HG02938 (cell line): ENCODE measurements around the gene NOTCH1.

Experiments
- ATAC-seq: cut with Tn5 transposase; IDR thresholded peaks from one replicate; pipeline ENCODE4 v1.9.1; 2021; ENCODE audit warnings: mild to moderate bottlenecking, moderate library complexity; ENCODE audit not compliant: unreplicated experiment

Gene NOTCH1

DNA sequence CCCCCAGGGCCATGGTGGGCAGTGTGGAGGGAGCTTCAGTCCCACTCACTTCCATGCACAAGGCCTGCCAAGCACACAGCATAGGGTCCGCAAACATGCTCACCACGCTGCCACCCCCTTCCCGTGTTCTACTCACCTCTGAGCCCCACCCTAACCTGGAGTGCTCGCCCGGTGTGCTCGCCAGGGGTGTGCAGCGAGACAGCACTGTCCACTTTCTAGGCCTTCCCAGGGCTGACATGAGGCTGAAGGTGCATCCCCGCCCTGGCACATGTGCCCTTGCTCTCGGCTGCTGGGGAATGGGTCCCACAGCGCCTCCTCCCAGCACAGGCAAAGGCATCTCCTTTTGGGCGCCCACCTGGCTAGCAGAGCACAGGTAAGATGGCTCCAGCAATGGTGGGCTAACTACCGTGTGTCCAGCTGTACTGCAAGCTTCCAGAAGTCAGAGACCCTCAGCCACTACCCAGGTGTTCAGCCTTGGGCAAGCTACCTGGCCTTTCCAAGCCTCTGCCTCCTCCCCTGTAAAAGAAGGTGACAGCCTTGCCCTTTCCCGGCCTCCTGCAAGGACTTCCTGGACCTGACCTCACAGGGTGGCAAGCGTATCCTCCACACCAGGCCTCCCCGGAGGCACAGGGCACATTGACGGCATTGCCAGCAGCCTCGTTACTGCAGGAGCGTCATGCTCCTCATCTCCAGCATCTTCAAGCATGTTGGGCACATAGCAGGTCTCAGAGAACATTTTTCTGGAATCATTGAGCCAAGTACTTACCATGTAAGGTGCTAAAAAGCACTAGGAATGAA, 58.8 kb downstream of the NOTCH1 start:
- no peak for ATAC-seq

- no peak for ATAC-seq
Measured at GRCh38 chr9:136486131-136486530, 59.7 kb downstream of the NOTCH1 start.

- ATAC-seq: no peak
Measured at GRCh38 chr9:136485049-136486045, 60.5 kb downstream of the NOTCH1 start.

- no peak for ATAC-seq
Measured at GRCh38 chr9:136484153-136485048, 61.4 kb downstream of the NOTCH1 start.

DNA sequence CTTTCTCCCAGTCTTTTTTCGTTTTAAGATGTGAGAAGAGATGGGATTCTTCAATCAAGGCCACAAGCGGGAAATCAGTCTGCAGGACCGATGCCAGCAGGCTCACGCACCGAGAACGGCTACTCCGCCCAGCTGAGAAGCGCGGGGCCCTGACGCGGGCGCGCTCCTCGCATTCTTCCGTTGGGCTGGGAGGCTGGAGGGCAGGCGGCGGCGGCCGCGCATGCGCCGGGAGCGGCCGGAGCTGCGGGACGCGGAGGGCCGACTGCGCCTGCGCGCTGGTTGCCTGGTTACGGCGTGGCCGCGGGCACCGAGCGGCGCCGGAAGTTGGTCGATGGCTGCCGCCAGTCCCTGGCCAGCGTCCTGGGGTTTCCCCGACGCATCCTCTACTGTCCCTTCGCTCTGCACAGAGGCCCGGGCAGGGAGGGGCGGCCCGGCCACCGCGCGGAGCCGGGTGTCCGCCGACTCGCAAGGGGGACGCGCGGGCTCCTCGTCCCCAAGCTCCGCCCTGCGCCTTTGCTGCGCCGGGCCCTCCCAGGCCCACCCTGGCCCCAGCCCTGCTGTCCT, 62.2 kb downstream of the NOTCH1 start:
- peak; percentile 46 for ATAC-seq

GRCh38 chr9:136482793-136483588, 62.9 kb downstream of the NOTCH1 start, which contains the start of gene SEC16A:
TSS of gene SEC16A (minus strand) at chr9:136483040. CDS start at chr9:136477615, 5,425 bp downstream.
- peak; percentile 55 for ATAC-seq

DNA sequence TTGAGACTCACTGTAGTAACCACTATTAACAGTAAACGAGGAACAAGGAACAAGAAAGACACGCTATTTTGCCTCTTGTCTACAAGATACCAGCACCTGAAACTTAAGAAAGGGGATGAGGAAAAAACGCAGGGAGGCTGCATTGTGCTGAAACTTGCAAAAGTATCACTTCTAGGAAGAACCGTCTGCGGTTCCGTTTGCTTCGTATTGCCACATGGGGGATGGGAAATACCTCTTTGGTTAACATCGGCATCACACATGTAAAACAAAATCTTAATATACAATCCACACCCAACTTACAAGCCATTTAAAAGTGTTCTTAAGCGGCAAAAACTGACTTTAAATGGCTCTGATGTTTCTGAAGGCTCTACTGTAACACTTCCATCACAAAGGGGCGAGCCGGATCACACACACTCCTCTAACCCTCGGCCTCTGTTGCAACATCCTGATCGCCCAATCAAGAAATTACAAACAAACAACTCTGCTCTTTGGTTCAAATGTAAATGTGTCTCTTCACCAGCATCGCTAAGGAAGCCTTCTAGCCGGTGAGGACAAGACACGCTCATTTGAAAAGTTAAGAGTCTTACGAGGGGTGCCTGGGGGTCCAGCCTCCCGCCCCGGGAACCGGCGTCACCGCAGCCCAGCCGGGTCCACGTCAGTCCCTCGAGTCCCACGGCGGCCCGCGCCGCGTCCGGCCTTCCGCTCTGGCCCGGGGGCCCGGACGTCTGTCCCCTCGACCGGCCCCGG, 63.6 kb downstream of the NOTCH1 start:
- ATAC-seq: peak; percentile 2

DNA sequence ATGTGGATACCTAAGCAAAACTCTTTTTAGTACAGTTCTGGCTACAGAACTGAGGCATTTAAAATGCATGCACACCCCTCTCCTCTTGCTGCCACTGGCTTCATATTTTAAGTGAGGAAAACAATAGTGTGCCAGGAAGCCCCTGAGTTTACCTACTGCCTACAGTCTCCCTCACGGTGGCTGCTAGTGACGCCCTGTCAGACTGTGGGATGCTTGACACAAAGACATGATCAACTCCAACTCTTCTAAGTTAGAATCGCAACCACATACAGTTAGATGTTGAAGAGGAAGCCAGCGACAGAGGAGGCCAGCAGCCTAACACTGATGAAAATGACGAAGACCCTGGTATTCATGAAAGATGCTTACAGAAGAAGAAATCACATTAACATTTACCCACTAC, 64.3 kb downstream of the NOTCH1 start:
- no peak for ATAC-seq

DNA sequence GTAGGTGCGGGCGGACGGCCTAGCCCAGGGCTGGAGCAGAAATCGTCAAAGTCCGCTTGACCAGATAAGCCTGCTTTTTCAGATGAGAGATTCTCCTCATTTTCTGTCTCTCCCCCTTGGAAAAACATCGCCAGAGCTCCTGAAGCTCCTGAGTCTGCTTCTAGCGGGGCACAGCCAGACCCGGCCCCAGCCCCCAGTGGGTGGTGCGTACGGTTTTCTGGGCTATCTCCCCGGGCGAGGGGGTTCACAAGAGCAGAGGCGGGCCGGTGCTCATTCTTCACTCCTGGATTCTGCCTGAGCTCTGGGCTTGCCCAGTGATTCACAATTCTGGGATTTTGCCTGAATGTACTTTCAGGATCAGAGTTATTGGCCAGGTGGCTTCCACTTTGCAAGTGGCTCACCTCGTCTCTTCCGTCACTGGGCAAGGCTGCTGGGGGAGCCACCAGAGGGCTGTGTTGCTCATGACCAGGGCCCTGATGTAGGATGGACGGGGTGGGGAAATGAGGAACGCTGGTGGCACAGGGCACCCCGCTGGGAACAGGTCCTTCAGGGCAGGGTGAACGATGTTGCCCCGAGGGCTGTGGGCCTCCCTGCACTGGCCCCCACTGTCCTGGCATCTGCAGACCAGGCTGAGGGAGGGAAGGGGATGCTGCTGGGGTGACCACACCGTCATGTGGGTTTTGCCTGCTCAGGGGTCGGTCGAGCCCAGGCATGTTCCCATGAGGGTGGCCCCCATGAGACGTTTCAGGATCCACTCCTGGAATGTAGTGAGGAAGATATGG, 69.3 kb downstream of the NOTCH1 start:
- no peak for ATAC-seq

DNA sequence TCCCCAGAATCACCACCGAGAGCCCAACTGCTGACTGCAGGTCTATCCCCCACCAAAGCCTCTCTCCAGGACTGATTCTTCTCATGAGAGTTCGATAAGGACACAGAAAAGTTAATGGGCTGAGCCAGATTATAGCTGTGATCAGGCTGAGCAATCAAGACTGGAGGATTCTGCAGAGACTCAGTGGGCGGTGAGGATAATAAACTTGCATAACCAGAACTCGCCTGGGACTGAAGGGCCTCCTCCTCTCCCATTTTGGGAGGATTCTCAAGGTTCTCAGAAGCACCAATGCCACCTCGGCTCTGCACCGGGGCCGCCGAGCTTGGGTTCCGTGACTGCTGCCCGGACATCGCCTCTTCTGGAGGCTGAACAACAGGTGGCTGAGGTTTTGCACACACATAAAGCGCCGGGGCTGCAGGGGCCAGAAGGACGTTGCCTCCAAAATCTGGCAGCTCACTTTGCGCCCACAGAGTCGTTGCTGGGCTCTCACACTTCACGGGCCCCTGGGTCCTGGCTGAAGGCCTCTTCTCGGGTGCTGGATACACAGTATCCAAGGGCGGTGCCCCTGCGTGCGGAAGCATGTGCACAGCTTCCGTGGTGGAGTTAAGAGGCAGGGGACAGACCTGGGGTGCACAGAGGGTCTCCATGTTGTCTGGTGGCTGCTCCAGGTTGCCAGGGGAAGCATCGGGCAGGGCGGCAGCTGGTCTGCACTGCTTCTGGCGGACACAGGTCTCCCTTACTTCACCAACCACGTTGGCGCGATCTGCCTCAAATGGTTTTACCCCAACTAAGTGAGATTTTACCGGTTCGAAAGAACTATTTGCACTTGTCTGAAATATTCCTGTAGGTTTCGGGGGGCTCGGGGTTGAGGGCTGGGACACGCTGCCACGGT, 70.6 kb downstream of the NOTCH1 start:
- ATAC-seq: no peak

DNA sequence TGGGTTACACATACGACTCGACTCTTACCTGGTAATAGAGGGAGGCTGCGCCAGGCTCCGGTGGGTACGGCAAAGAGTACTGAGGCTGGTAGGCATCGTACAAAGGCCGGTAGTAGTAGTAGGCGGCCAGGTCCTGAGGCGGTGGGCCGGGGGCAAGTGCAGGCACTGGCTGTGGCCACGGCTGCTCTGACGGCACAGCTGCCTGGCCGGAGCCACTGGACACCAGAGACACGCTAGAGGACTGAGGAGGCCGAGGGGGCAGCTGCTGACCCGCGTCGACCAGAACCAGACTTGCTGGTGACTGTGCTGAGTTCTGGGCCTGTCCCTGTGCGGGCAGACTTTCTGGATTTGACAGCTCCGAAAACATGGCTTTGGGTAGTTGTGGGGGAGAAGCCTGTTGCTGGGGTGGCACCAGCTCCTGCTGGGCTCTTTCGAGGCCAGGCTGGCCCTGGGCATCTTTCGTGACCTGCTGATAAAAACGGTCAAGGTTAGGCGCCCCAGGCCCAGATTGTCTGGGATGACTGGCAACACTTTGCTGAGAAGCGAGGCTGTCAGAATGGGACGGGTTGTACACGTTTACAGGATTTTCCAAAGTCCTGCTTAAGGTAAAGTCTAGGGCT, 71.7 kb downstream of the NOTCH1 start:
- no peak for ATAC-seq

- ATAC-seq: no peak
Measured at GRCh38 chr9:136473354-136473721, 72.5 kb downstream of the NOTCH1 start.

DNA sequence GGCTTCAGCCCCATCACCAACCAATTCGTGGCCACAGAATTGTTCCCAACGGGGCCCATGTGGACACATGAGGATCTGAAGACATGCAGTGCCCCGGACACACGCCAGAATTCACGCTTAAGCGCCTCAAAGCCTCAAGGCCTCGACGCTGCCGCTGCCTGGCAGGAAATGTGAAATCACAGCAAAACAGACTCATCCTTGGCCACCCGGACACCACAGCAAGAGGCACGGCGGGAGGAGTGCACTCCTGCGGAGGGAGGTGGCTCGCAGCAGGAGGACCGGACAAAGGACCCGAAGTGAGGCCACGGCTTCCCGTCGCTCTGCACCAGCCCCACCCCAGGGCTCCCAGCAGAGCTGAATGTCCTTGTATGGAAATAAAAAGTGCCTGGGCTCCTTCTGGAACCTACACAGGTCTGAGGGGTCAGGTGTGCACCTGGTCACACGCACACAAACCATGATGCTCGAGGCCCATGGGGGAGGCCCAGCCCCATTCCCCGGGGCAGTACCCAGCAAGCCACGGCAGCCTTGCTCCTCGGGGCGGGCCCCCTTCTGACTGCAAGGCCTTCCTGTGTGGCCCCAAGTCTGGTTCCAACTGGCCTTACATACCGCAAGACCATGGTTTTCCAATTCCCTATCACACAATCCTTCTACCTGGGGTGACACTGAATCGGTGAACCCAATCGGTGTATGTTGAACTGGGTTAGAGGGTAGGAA, 73.1 kb downstream of the NOTCH1 start:
- ATAC-seq: no peak

GRCh38 chr9:136471802-136472487, 73.9 kb downstream of the NOTCH1 start:
- ATAC-seq: no peak

- no peak for ATAC-seq
Measured at GRCh38 chr9:136470792-136471469, 74.9 kb downstream of the NOTCH1 start.
